Activated CD8-positive, alpha-beta memory T cell treated with anti-CD3 and anti-CD28 coated beads, Interleukin-2, amount 50 U/mL, for 1 hour (primary cell): Measurements from ENCODE around the gene TSPAN7.

Experiments
- DNase-seq: peaks from one replicate; pipeline ENCODE4 v3.0.0-alpha.2; 2020; ENCODE audit errors: extremely low read depth

Gene TSPAN7

DNA sequence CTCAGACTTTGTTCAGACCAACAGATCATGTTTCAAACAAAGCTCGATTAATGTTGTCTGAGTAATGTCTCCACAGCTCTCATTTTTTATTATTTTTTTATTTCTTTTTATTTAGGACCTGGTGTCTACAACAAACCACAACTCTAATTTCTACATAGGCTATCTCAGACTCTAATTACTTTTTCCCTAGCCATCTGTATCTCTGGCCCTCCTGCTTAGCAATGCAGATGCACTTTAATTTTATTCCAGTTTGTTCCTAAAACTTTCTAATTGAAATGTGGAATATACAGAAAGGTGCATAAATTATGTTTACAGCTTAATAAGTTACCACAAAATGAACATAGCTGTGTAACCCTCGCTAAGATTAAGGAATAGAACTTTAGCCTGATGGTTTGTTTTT lies 120.8 kb downstream of the TSPAN7 start:
- no peak for DNase-seq

DNA sequence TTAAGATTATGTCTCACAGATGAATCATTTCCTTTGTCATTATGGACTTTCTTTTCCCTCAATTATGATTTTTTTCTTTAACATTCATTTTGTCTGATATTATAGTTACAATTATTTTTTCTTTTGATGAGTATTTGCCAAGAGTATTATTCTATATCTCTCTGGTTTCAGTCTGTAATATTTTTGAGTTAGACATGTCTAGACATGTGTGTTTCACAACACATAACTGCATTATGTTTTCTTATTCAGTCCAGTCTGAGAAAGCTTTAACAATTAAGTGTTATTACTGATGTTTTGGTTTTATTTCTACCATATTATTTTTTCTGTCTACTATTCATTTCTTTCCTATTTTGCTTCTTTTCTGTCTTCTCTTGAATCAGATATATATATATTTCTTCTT lies 131.6 kb downstream of the TSPAN7 start:
- DNase-seq, result no peak

DNA sequence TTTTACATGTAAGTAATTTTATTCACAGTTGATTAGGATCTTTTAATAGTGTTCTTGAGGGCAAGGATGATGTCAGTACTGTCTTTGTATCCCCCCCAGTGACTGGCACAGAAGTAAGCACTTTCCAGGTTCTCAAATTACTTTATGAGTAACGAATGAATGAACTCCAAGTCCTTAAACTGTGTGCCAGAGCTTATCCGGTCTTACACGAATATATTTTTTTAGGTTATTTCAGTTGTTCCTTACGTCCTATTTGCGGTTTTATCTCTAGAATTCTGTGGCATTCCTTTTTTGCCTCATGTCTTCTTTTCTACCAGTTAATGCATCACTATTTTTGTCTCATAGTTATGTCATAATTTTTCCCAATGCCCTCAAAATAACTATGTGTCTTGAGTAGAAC lies 133.1 kb downstream of the TSPAN7 start:
- no peak for DNase-seq

DNA sequence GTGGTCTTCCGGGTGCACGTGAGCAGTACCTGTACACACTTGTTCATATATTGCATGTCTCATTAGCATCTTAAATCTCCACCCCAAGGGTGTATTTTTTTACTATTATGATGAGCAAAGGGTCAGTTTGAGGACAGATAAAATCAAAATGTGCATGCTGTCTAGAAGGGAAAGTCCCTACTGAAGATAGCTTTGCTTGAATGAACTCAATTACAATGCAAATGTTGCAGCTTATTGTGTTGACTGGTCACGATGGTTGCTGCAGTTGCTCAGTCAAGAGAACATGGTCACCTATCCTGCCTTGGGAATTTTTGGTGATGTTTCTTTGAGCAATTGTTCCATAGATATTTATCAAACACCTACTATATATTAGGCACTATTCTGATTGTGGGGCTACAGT lies 136.1 kb downstream of the TSPAN7 start:
- no peak for DNase-seq

DNA sequence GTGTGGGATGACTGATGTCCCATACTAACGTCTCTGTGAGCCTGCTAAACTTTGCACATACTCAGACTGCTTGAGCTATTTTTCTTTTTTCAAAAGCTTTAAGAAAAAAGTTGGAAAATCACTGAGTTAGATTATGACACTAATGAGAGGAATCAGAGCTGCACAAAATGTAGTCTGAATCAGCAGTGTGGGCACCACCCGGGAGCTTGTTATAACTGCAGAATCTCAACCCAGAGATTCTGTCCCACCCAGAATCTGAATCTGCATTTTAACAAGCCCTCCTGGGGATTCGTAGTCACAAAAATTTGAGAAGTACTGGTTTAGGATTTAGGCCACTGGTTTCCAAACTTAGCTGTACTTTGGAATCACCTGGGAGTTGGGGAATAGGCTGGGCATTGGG lies 137.8 kb downstream of the TSPAN7 start:
- DNase-seq, result no peak

DNA sequence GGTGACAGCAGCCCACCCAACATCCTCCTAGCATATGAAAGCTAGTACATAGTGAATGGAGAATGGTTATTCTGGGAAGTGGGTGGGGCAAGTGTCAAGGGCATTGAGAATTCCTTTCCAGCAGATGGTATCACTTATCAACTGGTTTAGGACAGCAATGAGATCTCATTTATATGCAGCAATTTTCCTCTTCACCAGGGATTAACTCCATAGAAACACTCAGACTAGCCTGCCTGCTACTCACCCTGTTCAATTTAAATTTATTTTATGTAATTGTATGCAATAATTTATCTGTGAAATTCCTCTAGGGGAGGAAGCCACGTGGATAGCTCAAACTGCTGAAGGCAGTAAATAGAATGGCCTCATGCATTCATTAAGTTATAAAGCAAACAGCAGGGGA lies 138.4 kb downstream of the TSPAN7 start:
- DNase-seq, result no peak

DNA sequence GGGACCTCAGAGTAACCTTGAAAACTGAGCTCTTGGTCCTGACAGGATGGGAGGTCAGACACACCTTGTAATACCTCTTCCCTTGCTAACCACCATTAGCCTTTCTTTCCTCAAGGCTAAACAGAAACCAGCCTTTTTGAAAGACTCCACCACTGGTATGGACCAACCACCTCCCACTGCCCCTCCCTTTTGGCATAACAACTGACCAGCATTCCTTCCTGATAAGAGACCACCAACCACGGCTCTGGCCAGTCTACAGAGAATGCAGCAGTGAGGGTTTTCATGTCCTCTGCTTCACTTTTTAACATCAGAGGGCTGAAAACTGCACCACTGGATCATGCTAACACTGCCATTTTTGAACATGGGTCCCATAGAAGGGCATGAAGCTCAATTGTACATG lies 139.7 kb downstream of the TSPAN7 start:
- DNase-seq, result no peak

DNA sequence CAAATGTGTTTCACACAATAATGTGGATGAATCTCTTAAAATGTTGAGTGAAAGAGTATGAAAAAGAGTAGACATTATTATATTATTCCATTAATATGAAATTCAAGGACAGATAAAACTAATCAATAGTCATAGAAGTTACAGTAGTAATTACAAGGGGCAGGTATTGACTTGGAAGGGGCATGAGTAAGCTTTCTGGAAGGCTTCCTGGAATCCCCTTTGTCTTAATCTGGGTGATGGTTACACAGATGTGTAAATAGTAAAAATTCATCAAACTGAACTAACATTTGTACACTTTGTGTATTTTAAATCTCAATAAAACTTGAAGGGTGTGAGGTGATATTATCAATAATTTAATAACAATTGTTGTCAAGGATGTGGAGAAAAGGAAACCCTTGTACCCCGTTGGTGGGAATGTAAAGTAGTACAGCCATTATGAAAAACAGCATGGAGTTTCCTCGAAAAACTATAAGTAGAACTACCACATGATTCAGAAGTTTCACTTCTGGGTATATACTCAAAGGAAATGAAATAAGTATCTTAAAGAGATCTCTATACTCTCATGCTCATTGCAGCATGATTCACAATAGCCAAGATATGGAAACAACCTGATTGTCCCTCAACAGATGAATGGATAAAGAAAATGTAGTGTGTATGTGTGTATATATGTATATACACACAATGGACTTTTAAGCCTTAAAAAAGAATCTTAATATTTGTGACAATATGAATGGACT lies 143.0 kb downstream of the TSPAN7 start:
- no peak for DNase-seq

DNA sequence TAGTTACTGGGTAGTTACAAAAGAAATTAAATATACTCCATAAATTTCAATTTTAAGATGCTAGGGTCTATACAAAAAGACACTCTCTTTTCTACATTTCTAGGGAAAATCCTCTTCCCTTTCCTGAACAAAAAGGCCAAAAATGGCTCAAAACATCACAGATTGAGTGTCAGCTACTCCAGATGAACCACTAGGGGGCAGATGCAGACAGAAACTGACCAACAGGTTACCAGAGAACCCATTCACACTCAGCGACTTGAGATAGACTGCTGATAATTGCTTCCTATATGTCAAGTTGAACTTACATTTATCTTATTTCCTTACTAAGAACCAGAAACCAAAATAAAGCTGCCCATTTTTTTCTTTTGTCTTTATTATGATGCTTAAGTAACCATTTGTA lies 156.5 kb downstream of the TSPAN7 start:
- DNase-seq, result no peak

DNA sequence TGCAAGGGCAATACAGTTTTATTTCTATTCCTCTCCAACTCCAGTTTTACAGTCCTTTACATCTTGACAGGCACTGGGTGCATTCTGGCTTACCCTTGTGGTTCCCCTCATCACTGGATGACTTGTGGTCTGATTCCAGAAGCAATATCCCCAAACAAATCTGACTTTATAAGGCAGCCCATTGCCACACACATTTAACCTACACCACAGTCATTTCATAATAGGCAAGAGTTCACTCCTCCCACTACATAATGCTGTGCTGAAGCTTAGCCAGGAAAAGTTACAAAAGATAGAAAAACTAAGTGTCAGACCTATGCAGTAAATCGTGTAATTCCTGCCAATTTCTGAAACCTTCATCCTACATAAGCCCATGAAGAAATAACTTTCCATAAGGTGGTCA lies 157.0 kb downstream of the TSPAN7 start:
- DNase-seq, result no peak

DNA sequence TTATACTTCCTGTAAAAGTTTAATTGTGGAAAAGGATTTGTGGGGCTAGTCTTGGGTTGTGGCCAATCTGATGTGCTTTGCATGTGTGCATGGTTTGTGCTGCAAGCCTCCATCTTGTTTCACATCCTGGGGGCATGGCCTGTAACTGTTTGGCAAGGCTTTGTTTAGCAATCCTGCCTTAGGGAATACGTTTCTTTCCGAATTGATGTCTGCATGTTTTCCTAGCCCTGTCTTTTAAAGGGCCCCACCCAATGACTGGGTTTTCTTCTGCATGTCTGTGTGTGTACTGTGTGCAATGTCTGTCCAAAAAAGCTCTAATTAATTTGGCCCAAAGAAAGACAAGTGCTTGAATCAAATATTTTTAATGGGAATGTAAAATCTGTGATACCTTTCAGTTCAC lies 165.3 kb downstream of the TSPAN7 start:
- no peak for DNase-seq

DNA sequence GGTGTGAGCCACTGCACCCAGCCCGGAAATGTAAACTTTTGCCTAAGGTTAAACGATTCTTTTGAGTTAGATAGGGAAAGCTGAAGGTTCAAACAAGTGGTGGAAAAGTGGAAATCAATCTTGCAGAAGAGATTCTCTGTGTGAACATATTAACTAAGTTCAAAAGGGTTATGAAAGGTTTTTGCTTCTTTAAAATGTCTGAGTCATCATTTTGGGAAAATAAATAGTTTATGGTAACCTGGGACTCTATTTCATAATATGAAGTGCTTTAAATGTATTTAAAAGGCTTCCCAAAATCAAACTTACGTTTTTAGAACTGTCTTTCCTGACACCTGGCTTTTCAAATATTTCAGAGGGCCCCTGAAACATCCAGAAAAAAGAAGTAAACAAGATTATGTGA lies 166.3 kb downstream of the TSPAN7 start:
- DNase-seq, result no peak

DNA sequence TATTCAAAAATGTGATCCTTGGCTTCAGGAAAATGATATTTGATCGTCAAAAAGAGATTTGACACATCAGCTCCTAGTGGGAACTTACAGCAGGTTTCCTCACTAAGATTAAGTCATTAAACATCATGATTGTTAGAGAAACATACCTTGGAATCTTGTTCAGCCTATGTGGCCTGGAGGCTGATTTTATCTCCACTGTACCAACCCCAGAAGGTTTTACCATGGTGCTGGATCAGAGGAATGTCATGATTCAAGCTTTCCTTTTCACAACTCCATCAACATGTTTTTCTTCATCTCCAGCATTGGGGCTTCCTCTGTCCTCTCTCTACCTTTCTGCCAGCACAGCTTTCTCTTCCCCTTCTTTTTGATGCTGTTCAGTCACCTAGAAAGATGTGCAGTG lies 171.5 kb downstream of the TSPAN7 start:
- DNase-seq, result no peak
